K562 (cell line): Measurements from ENCODE around the gene MYL12A. TPM values are rescaled to one million over a fixed set of nuclear protein-coding genes. Genes with fewer than 3 reads are reported as not detected.

ENCODE experiments used
- ATAC-seq: fragments of 200-7000 bp; cut with Tn5 transposase; 3 replicates; pipeline ENCODE4 v1.9.1; 2020; ENCODE audit warnings: moderate library complexity
- BruUV-seq: library from RNA; stranded (reverse); fragments of 400-500 nt; replicated peaks from 2 replicates; lab custom pipeline; 2021; lab: Mats Ljungman, UMichigan
- CTCF ChIA-PET: fragments of 300-600 bp; formaldehyde crosslinking; extraction: SDS; loops from one replicate; lab custom pipeline; 2021; ENCODE audit warnings: low intra/inter-chr PET ratio; lab: Yijun Ruan, JAX
- POLR2A ChIA-PET: fragments of 300-600, 350-650 bp; sonication (Branson Sonifier 250); formaldehyde crosslinking; extraction: SDS; loops from one replicate; lab custom pipeline; 2021; ENCODE audit warnings: antibody characterized with exemption, inconsistent platforms; lab: Yijun Ruan, JAX
- DNase-seq, 4 experiments: peaks; one replicate each; pipeline versions ENCODE4 v3.0.0 to v3.0.0-alpha.2; 2011 to 2018; ENCODE audit warnings: low spot score in 3 of 4, mixed read lengths in 3 of 4; ENCODE audit errors: extremely low read depth in 1 of 4
- FAIRE-seq: peaks from 2 replicates; lab custom pipeline; 2011; peaks lifted over from hg19 to GRCh38; lab: Jason Lieb, UNC
- H2AFZ ChIP-seq: 2 replicates; pipeline ENCODE4 v1.6.0; 2011; ENCODE audit warnings: low read depth, low read length, control low read depth, inconsistent platforms
- H3K27ac ChIP-seq: fragments of 200-600 bp; 3 replicates; pipeline ENCODE4 v1.8.0; 2011; ENCODE audit warnings: low read depth, mild to moderate bottlenecking, control low read depth, inconsistent platforms, low read length, moderate library complexity, mixed read lengths; ENCODE audit errors: extremely low read depth
- H3K27me3 ChIP-seq, 2 experiments: fragments of 300-600 bp in 1 of 2; 2 replicates in 1 of 2; 3 replicates in 1 of 2; pipeline versions ENCODE4 v1.6.0 to v1.8.0; 2011; ENCODE audit warnings: inconsistent platforms in 2 of 2, low read length in 2 of 2, mild to moderate bottlenecking in 1 of 2, mixed read lengths in 1 of 2, moderate library complexity in 1 of 2; ENCODE audit not compliant: control insufficient read depth in 2 of 2, insufficient read depth in 2 of 2
- H3K36me3 ChIP-seq: fragments of 300-600 bp; 3 replicates; pipeline ENCODE4 v1.8.0; 2011; ENCODE audit warnings: mild to moderate bottlenecking, low read length, inconsistent platforms; ENCODE audit not compliant: control insufficient read depth, insufficient read depth
- H3K4me1 ChIP-seq, 2 experiments: fragments of 200-600 bp in 1 of 2; replicated peaks in 1 of 2; 2 replicates in 1 of 2; 3 replicates in 1 of 2; pipeline versions ENCODE4 v1.5.1 to v1.8.0; 2011; ENCODE audit warnings: inconsistent platforms in 2 of 2, low read length in 2 of 2, mild to moderate bottlenecking in 1 of 2, mixed read lengths in 1 of 2, moderate library complexity in 1 of 2; ENCODE audit not compliant: control insufficient read depth in 2 of 2, insufficient read depth in 2 of 2
- H3K4me2 ChIP-seq: 2 replicates; pipeline ENCODE4 v1.6.1; 2011; ENCODE audit warnings: low read length, control low read depth, inconsistent platforms, mixed read lengths; ENCODE audit not compliant: insufficient read depth
- H3K4me3 ChIP-seq: fragments of 200-600 bp; sonication (generic), shearing (Covaris generic); 2 replicates; pipeline ENCODE4 v1.5.1; 2016; ENCODE audit warnings: control low read depth, inconsistent platforms
- H3K79me2 ChIP-seq: fragments of 200-600 bp; 3 replicates; pipeline ENCODE4 v1.8.0; 2011; ENCODE audit warnings: low read length, inconsistent platforms; ENCODE audit not compliant: control insufficient read depth, insufficient read depth
- H3K9ac ChIP-seq, 2 experiments: 2 replicates each; pipeline versions ENCODE4 v1.6.0 to v1.6.1; 2011; ENCODE audit warnings: low read depth in 2 of 2, low read length in 2 of 2, control low read depth in 1 of 2, inconsistent platforms in 1 of 2, mild to moderate bottlenecking in 1 of 2, mixed read lengths in 1 of 2; ENCODE audit not compliant: insufficient read depth in 1 of 2
- H3K9me1 ChIP-seq: one replicate; pipeline ENCODE4 v1.6.0; 2011; ENCODE audit warnings: inconsistent platforms, mild to moderate bottlenecking, low read length, moderate library complexity; ENCODE audit not compliant: control insufficient read depth, insufficient read depth
- H3K9me3 ChIP-seq: replicated peaks from 2 replicates; pipeline ENCODE4 v1.5.1; 2011; ENCODE audit warnings: low read depth, low read length, inconsistent platforms; ENCODE audit not compliant: control insufficient read depth, insufficient read depth
- H4K20me1 ChIP-seq: replicated peaks from 2 replicates; pipeline ENCODE4 v1.6.1; 2011; ENCODE audit warnings: low read length, inconsistent platforms, mixed read lengths; ENCODE audit not compliant: control insufficient read depth, insufficient read depth
- HMGXB4 ChIP-seq: sonication (generic); formaldehyde crosslinking; IDR thresholded peaks from 2 replicates; pipeline ENCODE4 v1.8.1; 2023; ENCODE audit warnings: mild to moderate bottlenecking, missing genetic modification reagents
- ZNF584 ChIP-seq: fragments of 200-800 bp; sonication (Bioruptor generic); IDR thresholded peaks from 2 replicates; pipeline ENCODE4 v1.6.1; 2016; ENCODE audit warnings: low read depth, mild to moderate bottlenecking, missing genetic modification characterization, missing compliant biosample characterization
- in situ Hi-C: fragments of 300-500 bp; cut with MboI; formaldehyde crosslinking; loops from 4 replicates; pipeline ENCODE4 v1.15.0; 2018; ENCODE audit warnings: inconsistent platforms, mixed read lengths
- intact Hi-C: fragments of 100-400 bp; cut with micrococcal nuclease; formaldehyde crosslinking; loops from 2 replicates; pipeline ENCODE4 v1.14.2; 2022
- polyA plus RNA-seq, 8 experiments: library from polyadenylated mRNA; depleted of rRNA in 4 of 8; stranded (reverse) in 5 of 8; unstranded in 3 of 8; fragments of >200 nt; fragmentation: Nextera tagmentation in 2 of 8; fragmentation: Illumina TruSeq in 1 of 8; extraction: Ambion mirVana in 2 of 8; extraction: Trizol in 1 of 8; gene quantifications; 2 replicates each; pipeline versions ENCODE4 v1.2.1 to v1.2.3, GENCODE V29; 2011 to 2014; ENCODE audit warnings: inconsistent platforms in 1 of 8, missing spikeins in 1 of 8
- total RNA-seq, 7 experiments: library from RNA; depleted of rRNA in 6 of 7; stranded (reverse); fragments of >200 nt in 6 of 7; fragmentation: Illumina TruSeq in 2 of 7; extraction: Trizol in 2 of 7; gene quantifications; 2 replicates each; pipeline versions ENCODE4 v1.2.1 to v1.2.3, GENCODE V29; 2011 to 2021; ENCODE audit warnings: low replicate concordance in 1 of 7

Gene MYL12A
- total and polyA plus RNA-seq, 9 of the 15 experiments (the other 6 are each of a cell fraction or from before 2014, with no cell fraction given), result 308 to 1,031 (median 559) TPM

- TF ChIP-seq ZNF584 (CRISPR knock-in tag), result no peak
Measured at GRCh38 chr18:3266062-3266608, 18.5 kb downstream of the MYL12A start (continued).

- Histone ChIP-seq H3K9ac (no peak overlapping the region), H3K9me1 (peaks cover 11% of the 10 kb centered on the region), H3K27ac (no peak overlapping the region; the same call in 2 of the 3 replicates), H3K79me2 (peaks cover 100% of the 10 kb centered on the region), H3K9me3 (no peaks in the 10 kb centered on the region), H3K4me1 (peaks cover 20 to 55% of the 10 kb centered on the region in 2 experiments), H3K27me3 (no peaks in the 10 kb centered on the region), H2AFZ (no peak overlapping the region), H3K4me3 (no peak overlapping the region), H4K20me1 (peaks cover 54% of the 10 kb centered on the region), H3K4me2 (no peak overlapping the region), H3K36me3 (peaks cover 28% of the 10 kb centered on the region)
- in situ Hi-C loops, result no loop called here
- POLR2A ChIA-PET, result no interaction called here
- TF ChIP-seq HMGXB4 (CRISPR knock-in tag), result no peak
- DNase-seq (no peak), ATAC-seq (no peak), FAIRE-seq (no peak)
- intact Hi-C loops, result no loop called here
- BruUV-seq, result no TSS peak
- CTCF ChIA-PET, result no interaction called here
Measured at GRCh38 chr18:3268306-3268705, 20.7 kb downstream of the MYL12A start.
